Stimulated activated naive CD8-positive, alpha-beta T cell treated with anti-CD3 and anti-CD28 coated beads, Interleukin-15, amount 100 ng/mL, for 72 hours (primary cell): ENCODE data around the gene SLC41A1.
A peak's percentile ranks its signal among the peaks of the same experiment; 100 is the strongest.

Experiments used
- ATAC-seq: fragments of 150-1000 bp; cut with Tn5 transposase; 2 replicates; pipeline ENCODE4 v1.10.0; 2021; ENCODE audit warnings: mild to moderate bottlenecking, moderate library complexity
- DNase-seq, 2 donors: peaks; one replicate each; pipeline ENCODE4 v3.0.0; 2021 to 2022
- H3K27ac Mint-ChIP-seq, 2 donors: one replicate each; pipeline ENCODE4 v1.8.0; 2022; ENCODE audit warnings: mild to moderate bottlenecking in 2 of 2, mixed read lengths in 2 of 2, moderate library complexity in 2 of 2
- H3K27me3 Mint-ChIP-seq: one replicate; pipeline ENCODE4 v1.8.0; 2022; ENCODE audit warnings: mixed read lengths
- H3K4me1 Mint-ChIP-seq: one replicate; pipeline ENCODE4 v1.8.0; 2022; ENCODE audit warnings: mild to moderate bottlenecking, mixed read lengths
- H3K4me3 Mint-ChIP-seq, 2 donors: one replicate each; pipeline ENCODE4 v1.8.0; 2022; ENCODE audit warnings: mild to moderate bottlenecking in 2 of 2, mixed read lengths in 2 of 2, moderate library complexity in 1 of 2
- H3K9me3 Mint-ChIP-seq, 2 donors: one replicate each; pipeline ENCODE4 v1.8.0; 2022; ENCODE audit warnings: mixed read lengths in 2 of 2

The SLC41A1 gene

GRCh38 chr1:205763980-205764379 is 49.0 kb downstream of the SLC41A1 start:
- no peak for DNase-seq
- peak; percentile 70 for ATAC-seq
- Mint-ChIP-seq H3K27ac (no peak overlapping the region), H3K4me1 (peaks cover 37% of the 10 kb centered on the region), H3K27me3 (no peaks in the 10 kb centered on the region), H3K4me3 (peak overlapping the region in 1 of 2 donors; percentile 19), H3K9me3 (no peaks in the 10 kb centered on the region)

GRCh38 chr1:205760606-205761005 is 52.4 kb downstream of the SLC41A1 start:
- no peak for ATAC-seq
- H3K4me3 Mint-ChIP-seq = no peak overlapping the region
- no peak for DNase-seq
- H3K9me3 Mint-ChIP-seq = peaks cover 0 to 5% of the 10 kb centered on the region in 2 donors
- peaks cover 17% of the 10 kb centered on the region for H3K4me1 Mint-ChIP-seq
- H3K27me3 Mint-ChIP-seq = no peaks in the 10 kb centered on the region
- H3K27ac Mint-ChIP-seq = peak overlapping the region in 1 of 2 donors; percentile 56

- Mint-ChIP-seq H3K4me1 (no peaks in the 10 kb centered on the region), H3K9me3 (peaks cover 0 to 5% of the 10 kb centered on the region in 2 donors), H3K4me3 (no peak overlapping the region), H3K27me3 (no peaks in the 10 kb centered on the region), H3K27ac (no peak overlapping the region)
- DNase-seq (no peak), ATAC-seq (no peak)
Observed at GRCh38 chr1:205756552-205756951, 56.4 kb downstream of the SLC41A1 start.

- Mint-ChIP-seq H3K4me1 (peaks cover 15% of the 10 kb centered on the region), H3K27ac (no peak overlapping the region), H3K27me3 (no peaks in the 10 kb centered on the region), H3K4me3 (no peak overlapping the region), H3K9me3 (peaks cover 0 to 5% of the 10 kb centered on the region in 2 donors)
- DNase-seq (no peak), ATAC-seq (no peak)
Observed at GRCh38 chr1:205754857-205755256, 58.1 kb downstream of the SLC41A1 start.

GRCh38 chr1:205751036-205751651 is 61.9 kb downstream of the SLC41A1 start:
- no peak for ATAC-seq
- H3K27me3 Mint-ChIP-seq = no peaks in the 10 kb centered on the region
- DNase-seq = no peak
- H3K4me3 Mint-ChIP-seq = peak overlapping the region in 1 of 2 donors; percentile 93
- H3K4me1 Mint-ChIP-seq = peaks cover 42% of the 10 kb centered on the region
- no peaks in the 10 kb centered on the region for H3K9me3 Mint-ChIP-seq
- peak overlapping the region in 1 of 2 donors; percentile 100 for H3K27ac Mint-ChIP-seq

- Mint-ChIP-seq H3K27me3 (no peaks in the 10 kb centered on the region), H3K4me1 (peaks cover 44% of the 10 kb centered on the region), H3K9me3 (no peaks in the 10 kb centered on the region), H3K27ac (peak within 1 kb of the TSS; percentile 99 to 100), H3K4me3 (peak within 1 kb of the TSS; percentile 86 to 97)
- peak; percentile 96 to 99 for DNase-seq
- peak; percentile 87 for ATAC-seq
Observed at GRCh38 chr1:205750138-205751035, 62.6 kb downstream of the SLC41A1 start, which contains the start of gene NUCKS1. NUCKS1 (minus strand) TSS chr1:205750182; CDS start chr1:205749973, 209 bp downstream.

- peak overlapping the region; percentile 99 to 100 for H3K27ac Mint-ChIP-seq
- H3K4me3 Mint-ChIP-seq = peak overlapping the region; percentile 86 to 97
- H3K27me3 Mint-ChIP-seq = no peaks in the 10 kb centered on the region
- no peaks in the 10 kb centered on the region for H3K9me3 Mint-ChIP-seq
- ATAC-seq (peak; percentile 87), DNase-seq (peak; percentile 99)
- peaks cover 51% of the 10 kb centered on the region for H3K4me1 Mint-ChIP-seq
Observed at GRCh38 chr1:205749234-205750137, 63.5 kb downstream of the SLC41A1 start.

- Mint-ChIP-seq H3K9me3 (no peaks in the 10 kb centered on the region), H3K27me3 (no peaks in the 10 kb centered on the region), H3K4me3 (peak overlapping the region; percentile 86 to 97), H3K4me1 (peaks cover 57% of the 10 kb centered on the region), H3K27ac (peak overlapping the region; percentile 94 to 99)
- DNase-seq = peak; percentile 32 to 48
- peak; percentile 18 for ATAC-seq
Observed at GRCh38 chr1:205748403-205749233, 64.4 kb downstream of the SLC41A1 start.

- H3K4me3 Mint-ChIP-seq = peak overlapping the region; percentile 42 to 97
- H3K27me3 Mint-ChIP-seq = no peaks in the 10 kb centered on the region
- no peak for ATAC-seq
- no peak overlapping the region for H3K27ac Mint-ChIP-seq
- H3K4me1 Mint-ChIP-seq = peaks cover 63% of the 10 kb centered on the region
- H3K9me3 Mint-ChIP-seq = no peaks in the 10 kb centered on the region
- no peak for DNase-seq
Observed at GRCh38 chr1:205746757-205747412, 66.1 kb downstream of the SLC41A1 start.

- Mint-ChIP-seq H3K27ac (no peak overlapping the region), H3K9me3 (no peaks in the 10 kb centered on the region), H3K4me1 (peaks cover 59% of the 10 kb centered on the region), H3K27me3 (no peaks in the 10 kb centered on the region), H3K4me3 (no peak overlapping the region)
- ATAC-seq = no peak
- DNase-seq = no peak
Observed at GRCh38 chr1:205744403-205744802, 68.6 kb downstream of the SLC41A1 start.

GRCh38 chr1:205743977-205744376 is 69.0 kb downstream of the SLC41A1 start:
- Mint-ChIP-seq H3K4me3 (no peak overlapping the region), H3K27me3 (no peaks in the 10 kb centered on the region), H3K4me1 (peaks cover 63% of the 10 kb centered on the region), H3K27ac (no peak overlapping the region), H3K9me3 (no peaks in the 10 kb centered on the region)
- DNase-seq (no peak), ATAC-seq (no peak)

- Mint-ChIP-seq H3K9me3 (no peaks in the 10 kb centered on the region), H3K27ac (no peak overlapping the region), H3K27me3 (no peaks in the 10 kb centered on the region), H3K4me3 (no peak overlapping the region), H3K4me1 (peaks cover 53% of the 10 kb centered on the region)
- no peak for ATAC-seq
- DNase-seq = no peak
Observed at GRCh38 chr1:205741681-205742080, 71.3 kb downstream of the SLC41A1 start.

- no peak for DNase-seq
- H3K4me1 Mint-ChIP-seq = peaks cover 56% of the 10 kb centered on the region
- no peaks in the 10 kb centered on the region for H3K27me3 Mint-ChIP-seq
- no peak overlapping the region for H3K4me3 Mint-ChIP-seq
- no peak for ATAC-seq
- no peak overlapping the region for H3K27ac Mint-ChIP-seq
- H3K9me3 Mint-ChIP-seq = no peaks in the 10 kb centered on the region
Observed at GRCh38 chr1:205739348-205740160, 73.4 kb downstream of the SLC41A1 start.
